ENCODE results near the gene GLRB. TPM values are rescaled to one million over a fixed set of nuclear protein-coding genes. Genes with fewer than 3 reads are reported as not detected.
A peak's percentile ranks its signal among the peaks of the same experiment; 100 is the strongest.
"Not testable (repeated sequence)": the region's sequence is repeated elsewhere in the genome, so short reads cannot be mapped to it uniquely, and the experiment has no call there.

The GLRB gene
- polyA plus RNA-seq, 5 donors, result 4.0 to 8.2 (median 6.0) TPM

DNA sequence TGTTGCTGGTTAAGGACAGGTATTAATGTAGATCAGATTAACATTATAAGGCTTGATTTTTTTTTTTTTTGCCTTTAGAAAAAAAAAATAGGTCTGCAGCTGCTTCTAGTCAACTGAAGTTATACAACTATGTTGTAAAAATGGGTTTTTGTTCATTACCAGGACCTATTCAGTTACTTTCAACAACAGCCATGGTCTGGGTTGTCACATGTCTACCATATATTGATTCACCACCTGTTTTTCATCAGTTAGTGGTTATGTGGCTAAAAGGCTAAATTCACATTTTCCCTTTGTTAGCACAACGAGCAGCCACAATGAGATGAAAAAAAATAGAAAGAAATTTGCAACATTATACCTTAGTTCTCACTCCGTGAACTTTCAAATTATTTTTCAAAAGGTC, 45.5 kb downstream of the GLRB start:
- DNase-seq, result no peak

DNA sequence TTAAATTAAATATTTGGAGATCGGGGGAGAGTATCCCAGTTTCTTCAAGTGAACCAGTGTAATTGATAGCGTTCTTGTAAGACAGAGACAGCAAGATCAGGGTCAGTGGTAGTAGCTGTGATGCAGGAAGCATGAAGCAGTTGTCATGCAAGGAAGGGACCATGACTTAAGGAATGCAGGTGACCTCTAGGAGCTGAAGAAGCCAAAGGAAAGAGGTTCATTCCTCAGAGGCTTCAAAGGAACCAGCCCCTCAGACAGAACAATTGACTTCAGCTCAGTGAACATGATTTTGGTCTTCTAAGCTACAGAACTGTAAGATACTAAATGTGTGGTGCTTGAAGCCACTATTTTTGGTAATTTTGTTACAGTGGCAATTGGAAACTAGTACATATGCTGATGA, 51.6 kb downstream of the GLRB start:
- DNase-seq, result no peak

DNA sequence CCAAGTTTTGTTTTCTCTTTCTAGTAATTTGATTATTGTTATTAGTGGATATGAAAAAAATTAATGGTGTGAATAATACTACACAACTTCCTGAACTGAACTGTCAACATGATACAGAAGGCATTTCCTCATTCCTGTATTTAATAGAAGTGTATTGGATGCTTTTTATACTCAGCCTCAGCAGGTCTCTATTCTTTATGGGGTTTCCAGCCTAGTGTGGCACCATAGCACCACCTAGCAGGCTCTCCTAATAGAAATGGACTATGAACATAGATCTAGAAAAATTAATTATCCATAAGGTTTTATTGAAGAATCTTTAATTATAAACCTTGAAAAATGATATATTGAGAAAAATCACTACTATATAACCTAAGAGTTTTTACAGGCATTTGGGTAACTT, 52.4 kb downstream of the GLRB start:
- DNase-seq, result no peak

DNA sequence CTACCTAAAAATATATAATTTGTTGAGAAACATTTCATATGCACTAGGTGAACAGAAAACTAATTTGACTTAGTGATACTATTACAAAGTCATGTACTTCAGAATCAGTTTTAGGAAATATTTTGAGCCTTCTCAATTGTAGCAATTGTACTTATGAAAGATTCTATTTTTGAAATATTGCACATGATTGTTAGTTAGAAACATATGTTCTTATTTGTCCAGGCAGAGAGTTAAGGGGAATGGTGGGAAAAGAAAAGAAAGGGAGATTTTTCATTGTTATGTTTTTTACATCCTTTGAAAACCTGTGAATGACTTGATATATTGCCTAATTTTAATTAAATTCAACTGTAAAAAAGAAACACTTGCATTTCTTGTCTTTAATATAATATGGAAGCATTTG, 66.0 kb downstream of the GLRB start:
- no peak for DNase-seq

DNA sequence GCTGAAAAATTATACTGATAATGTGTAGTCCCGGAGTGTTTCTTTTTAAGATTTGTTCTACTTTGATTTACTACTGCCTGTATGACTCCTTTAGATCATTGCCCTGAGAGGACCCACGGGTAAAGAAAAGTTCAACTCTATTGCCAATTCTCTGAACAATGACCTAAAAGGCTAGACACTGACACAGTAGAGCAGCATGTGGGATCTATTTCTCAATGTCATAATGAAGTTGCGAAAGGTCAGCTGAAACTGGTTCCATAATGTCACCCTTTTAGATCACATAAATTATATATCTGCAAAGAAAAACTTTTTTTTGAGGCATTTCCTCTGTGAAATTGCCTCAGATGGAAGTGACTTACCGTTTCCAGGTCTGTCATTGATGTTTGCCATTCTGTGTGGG, 67.4 kb downstream of the GLRB start:
- no peak for DNase-seq

DNA sequence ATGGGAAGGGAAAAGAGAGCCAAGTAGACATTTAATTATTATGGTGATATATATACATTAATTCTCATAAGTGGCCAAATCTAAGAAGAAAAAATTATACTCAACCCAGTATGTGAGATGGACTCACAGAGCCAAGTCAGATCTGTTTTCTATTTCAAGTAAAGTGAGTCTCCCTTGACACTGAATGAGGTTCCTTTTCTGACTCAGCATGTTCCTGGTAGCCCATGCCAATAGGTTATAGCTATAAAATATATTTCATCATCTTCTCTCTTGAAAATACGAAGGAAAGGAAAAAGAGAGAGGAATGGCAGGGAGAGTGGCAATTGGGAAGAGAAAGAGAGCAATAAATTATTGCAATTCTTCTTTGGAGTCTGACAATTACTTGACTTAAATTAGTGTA, 75.8 kb downstream of the GLRB start:
- DNase-seq, result no peak

DNA sequence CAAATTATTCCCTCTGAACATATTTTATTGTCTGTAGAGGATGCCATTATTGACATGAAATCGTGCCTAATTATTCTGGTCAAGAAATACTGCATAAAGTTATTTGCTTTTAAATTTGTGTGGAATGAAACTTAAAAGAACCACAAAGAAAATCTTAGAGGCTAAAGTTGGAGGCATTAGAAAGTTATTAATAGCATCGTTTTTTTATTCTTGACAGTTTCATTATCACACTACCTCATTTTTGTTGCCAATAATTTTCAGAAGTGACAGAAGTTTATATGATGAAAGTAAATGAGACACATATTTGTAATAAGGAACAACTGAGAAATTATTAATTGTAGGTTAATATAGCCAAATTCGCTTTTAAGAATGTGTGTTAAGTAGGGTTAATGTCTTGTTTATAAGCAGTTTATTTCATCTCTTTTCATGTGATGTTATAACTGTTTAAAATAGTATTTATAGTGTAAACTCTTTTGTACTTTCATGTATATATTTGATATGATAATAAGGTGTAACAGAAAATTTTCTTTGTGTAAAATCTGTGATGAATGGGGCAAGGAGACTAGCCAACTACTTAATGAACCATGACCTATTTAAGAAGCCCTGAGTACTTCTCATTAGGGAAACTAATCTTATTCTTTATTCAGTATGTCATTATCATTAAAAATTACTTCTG, 90.1 kb downstream of the GLRB start:
- DNase-seq, result peak; percentile 28 to 34

DNA sequence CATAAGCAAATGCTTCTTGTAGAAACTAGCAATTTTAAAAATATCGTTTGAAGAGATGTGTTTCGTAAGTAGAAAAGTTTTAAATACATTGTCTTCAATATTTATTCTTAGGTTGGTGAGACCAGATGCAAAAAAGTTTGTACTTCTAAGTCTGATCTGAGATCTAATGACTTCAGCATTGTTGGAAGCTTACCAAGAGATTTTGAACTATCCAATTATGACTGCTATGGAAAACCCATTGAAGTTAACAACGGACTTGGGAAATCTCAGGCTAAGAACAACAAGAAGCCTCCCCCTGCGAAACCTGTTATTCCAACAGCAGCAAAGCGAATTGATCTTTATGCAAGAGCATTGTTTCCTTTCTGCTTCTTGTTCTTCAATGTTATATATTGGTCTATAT, 94.4 kb downstream of the GLRB start:
- DNase-seq, result no peak

DNA sequence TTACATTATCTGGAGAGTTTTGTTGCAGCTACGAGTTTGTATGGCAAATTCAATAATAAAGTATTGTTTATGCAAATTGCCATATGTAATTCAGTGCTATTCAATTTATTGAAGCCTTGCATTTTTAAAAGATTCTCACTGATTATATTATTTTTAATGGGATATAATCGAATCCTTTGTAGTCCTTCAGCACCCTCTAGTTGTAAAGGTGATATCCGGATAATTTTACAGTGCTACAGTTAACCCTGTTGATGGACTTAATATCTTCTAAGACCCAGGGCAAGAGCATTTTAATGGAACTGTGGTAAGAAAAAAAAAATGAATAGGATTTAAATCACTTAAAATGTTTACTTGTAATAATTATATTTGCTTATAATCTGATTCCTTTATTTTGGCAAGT, 96.1 kb downstream of the GLRB start:
- DNase-seq, result no peak

DNA sequence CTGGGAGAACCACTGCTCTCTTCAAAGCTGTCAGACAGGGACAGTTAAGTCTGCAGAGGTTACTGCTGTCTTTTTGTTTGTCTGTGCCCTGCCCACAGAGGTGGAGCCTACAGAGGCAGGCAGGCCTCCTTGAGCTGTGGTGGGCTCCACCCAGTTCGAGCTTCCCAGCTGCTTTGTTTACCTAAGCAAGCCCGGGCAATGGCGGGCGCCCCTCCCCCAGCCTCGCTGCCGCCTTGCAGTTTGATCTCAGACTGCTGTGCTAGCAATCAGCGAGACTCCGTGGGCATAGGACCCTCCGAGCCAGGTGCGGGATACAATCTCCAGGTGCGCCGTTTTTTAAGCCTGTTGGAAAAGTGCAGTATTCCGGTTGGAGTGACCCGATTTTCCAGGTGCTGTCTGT, 104.3 kb downstream of the GLRB start:
- DNase-seq, result not testable (repeated sequence)

DNA sequence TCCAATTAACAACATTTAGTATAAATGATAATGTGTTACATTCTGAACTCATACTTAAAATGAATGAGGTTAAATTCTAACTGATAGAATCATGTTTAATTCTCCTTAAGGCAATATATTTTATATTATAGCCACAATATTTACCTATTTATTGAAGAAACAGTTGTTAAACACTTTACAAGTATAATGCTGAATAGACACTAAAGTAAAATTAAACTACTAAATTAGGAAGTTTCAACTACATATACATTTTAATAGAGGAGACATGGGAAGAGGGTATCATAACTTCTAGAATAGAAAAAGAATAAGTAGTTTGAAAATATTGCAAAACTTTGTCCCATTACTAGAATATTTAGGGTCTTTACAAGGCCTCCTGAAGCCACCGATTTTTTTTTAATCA, 108.3 kb downstream of the GLRB start:
- no peak for DNase-seq

DNA sequence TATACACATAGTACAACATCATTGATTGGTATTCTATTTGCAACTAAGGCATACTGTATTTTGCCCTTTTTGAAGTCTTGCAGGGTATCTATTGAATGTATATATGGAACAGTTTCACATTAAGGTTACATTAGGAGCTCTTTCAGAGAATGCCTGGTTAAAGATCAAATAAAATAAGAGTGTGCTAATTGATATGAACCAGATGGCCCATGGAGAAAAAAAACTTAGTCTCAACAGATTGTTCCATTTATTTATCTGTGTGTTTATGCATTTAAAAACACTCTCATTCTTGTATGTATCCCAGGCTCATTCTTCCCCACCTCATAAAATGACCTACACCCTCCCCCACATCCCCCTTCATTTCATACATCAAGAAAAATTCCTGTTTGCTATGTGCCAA, 109.4 kb downstream of the GLRB start:
- no peak for DNase-seq

DNA sequence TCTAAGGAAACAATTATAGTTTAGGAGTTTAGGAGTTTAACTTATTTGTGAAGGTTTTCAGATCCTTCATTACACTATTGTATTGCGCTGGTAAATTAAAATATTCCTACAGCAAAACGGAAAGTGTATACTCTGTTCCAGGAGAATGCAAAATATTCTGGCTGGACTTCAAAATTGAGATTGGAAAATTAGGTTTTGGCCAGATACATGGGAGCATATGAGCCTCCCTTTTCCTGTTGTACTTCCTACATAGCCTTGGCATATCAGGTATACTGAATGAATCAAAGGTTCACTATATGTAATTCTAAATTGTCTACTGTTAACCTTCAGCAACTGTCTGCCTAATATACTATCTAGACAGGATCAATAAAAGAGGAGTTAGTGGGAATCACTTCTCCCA, 119.4 kb downstream of the GLRB start:
- no peak for DNase-seq

DNA sequence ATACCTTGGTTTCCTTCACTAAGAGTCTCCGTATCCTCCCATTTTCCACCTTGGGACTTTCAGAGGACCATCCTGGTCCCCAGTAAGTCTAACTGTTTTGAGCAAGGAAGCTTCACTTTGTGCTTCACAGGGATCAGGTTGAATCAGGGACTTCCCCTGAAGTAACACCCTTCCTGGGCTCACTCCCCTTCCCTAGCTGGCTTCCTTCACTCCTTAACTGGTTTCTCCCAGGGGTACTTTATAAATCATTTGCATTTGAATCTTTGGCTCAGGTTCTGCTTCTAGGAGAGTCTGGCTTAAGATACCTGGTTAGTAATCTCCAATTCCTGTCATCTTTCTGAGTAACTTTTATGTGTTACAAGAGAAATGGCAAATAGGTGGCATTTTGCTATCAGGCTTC, 120.1 kb downstream of the GLRB start:
- no peak for DNase-seq

DNA sequence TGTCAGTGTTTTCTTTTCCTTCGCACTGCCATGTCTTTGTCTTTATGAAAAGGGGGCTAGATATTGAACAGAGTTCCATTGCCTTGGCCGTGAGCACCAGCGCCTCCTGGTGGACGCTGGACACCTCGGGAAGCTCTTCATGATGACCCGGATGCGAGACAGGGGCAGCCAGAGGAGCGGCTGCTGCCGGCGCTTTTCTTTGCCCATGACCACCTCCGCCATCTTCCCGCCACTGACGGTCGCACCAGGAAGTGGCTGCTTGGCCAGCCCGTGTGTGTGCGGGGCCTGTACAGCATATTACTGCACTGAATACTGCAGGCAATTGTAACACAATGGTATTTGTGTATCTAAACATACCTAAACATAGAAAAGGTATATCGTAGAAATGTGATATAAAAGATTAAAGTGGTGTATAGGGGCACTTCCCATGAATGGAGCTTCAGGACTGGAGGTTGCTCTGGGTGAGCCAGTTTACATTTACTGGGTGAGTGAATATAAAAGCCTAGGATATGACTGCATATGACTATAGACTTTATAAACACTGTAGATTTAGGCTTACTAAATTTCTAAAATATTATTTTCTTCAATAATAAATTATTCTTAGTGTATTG, 128.8 kb downstream of the GLRB start:
- no peak for DNase-seq

DNA sequence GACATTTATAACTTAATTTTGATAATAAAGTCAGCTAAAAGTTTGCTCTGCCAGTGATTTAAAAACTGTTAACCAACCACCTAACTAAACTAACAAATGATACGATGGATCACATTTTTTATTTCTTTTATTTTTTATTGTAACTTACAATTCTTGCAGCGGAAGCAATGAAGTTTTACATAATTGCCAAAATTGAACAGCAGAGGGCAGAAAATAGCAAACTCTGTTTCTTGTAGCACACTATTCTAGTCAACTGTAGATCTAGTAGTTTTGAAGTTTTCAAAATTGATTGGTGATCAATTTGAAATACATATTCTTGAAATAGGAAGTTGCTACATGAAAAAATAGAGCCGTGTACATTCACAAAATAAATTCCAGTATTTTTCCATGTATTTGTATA, 141.8 kb downstream of the GLRB start:
- no peak for DNase-seq

DNA sequence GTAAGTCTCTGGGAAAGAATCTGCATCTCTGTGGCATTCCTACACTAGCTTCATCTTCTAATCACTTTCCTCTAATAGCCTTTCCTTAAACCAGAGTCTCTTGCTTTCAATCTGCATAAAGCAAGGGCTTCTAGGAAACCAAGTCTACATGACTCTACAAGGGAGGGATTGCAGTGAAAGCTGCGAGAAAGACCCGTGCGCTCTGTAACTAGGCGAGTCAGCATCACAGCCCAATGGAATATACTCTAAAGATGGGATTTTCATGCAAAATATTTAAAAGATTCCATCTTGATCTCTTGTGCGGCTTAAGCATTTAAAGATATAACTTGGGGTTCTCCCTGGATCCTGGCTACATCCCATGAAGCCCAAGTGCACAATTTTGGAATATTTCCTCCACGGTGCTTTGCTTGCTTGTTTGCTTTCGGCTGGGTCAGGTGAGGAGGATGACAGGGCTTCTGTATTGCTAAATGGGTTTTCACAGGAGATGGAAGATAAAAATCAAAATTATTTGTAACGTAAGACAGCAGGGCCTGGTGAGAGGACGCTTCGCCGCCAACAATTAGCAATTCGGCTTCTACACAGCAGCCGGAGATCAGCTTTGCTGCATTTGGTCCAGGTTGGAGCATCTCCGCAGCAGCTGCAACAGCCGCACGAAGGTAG, 143.9 kb downstream of the GLRB start:
- no peak for DNase-seq

DNA sequence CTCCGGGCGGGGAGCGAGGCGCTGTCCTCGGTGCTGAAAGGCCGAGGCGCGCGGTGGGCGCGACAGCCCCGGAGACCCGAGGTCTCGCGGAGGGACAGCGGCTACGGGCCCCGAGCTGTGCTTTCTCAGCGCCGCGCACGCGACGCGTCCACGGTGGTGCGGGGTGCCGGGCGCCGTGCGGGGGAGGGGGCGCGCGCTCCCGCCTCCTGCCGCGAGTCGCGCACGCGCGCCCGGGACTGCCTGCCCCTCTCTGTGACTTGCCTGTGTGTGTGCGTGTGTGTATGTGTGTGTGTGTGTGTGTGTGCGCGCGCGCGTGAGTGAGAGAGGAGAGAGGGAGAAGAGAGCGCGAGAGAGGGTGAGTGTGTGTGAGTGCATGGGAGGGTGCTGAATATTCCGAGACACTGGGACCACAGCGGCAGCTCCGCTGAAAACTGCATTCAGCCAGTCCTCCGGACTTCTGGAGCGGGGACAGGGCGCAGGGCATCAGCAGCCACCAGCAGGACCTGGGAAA, 144.5 kb downstream of the GLRB start, which contains the start of gene GRIA2:
Gene GRIA2, plus strand, starts transcription at position 358 of the 511 bp plus-strand sequence. CDS start 315 bp downstream, outside the sequence.
- peak; percentile 75 to 80 for DNase-seq

DNA sequence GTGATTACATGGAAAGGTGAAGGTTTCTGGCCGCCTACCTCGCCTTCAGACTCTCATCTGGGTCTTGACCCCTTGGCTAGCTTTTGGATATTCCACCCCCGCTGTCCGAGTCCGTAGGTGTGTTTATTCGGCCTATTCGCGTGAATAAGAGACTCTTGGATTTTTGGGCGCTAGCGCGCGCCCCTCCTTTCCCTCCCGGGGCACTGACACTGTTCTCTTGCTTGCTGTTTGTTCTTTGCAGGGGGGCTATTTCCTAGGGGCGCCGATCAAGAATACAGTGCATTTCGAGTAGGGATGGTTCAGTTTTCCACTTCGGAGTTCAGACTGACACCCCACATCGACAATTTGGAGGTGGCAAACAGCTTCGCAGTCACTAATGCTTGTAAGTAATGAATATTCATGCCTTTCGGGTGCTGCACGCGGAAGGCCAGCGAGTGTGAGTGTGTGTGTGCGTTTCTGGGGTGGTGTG, 145.5 kb downstream of the GLRB start:
- no peak for DNase-seq
